Smooth muscle cell of the brain vasculature (primary cell): ENCODE data around the gene EVA1C.
"Not testable (repeated sequence)": the region's sequence is repeated elsewhere in the genome, so short reads cannot be mapped to it uniquely, and the experiment has no call there.

ENCODE experiments used
- DNase-seq: peaks from one replicate; pipeline ENCODE4 v3.0.0-alpha.2; 2012; ENCODE audit warnings: low read depth, low spot score

EVA1C gene

DNA sequence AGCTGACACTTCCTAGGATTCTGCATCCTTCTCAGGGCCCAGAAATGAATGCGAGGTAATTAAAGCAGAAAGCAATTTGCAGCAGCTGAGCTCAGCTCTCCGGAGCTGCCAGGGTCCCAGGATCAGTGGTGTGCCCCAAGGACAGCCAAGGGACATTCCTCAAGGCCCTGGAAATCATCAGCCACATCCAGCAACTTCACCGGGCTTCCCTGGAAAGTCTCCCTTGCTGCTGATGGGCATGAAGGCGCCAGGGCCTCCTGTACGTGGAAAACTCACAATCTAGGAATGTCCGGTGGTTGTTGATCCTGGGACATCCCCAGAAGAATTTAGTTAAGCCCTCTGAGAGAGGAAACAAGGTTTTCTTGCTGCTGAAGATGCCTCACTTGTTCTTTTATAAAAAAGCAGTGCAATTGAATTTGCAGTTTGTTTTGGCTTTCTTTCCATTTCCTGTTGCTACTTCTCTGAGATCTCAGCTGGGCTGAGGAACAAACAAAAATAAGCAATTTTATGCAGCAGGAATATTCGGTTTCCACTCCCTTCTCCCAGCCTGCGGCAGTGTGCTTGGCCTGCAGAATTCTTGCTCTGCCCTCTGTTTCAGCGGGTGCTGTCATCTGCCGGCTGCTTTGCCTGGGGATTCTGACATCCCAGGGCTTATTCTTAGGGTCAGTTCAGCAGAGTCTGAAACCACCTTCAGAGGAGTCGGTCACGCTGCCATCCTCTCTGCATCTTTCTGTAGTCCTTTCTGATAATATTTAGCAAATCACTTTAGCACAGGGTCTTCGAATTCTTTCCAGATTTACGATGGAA is 86.9 kb downstream of the EVA1C start:
- DNase-seq, result no peak

DNA sequence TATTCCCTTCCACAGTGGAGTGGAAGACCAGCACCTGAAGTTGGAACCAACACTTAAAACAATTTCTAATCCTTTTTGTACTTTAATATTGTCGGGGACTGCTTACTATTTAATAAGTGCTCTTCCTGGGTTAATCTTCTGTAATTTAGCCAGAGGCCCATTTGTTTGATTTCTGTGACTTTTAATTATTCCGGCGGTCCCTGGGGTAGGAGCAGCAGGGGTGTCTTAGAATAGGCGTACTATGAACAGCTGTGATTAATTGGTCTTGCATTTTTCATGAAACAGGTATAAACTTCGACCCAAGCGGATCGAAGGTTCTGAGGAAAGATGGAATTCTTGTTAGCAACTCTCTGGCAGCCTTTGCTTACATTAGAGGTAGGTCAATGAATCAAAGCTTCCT is 91.1 kb downstream of the EVA1C start:
- not testable (repeated sequence) for DNase-seq

DNA sequence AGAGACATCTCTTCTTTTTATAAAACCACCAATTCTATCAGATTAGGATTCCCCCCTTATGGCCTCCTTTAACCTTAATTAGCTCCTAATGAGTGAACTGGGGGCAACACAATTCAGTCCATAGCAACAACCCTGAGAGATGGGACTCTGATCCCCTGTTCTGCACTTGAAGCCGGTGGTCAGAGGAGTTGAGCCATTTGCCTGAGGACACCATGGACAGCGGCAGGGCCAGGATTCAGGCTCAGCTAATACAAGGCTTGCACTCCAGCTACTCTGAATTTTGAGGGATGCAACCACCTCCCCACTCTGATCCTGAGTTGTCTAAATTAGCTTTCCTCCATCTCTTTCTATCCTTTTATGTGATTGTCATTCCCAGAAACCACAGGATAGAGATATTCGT is 93.3 kb downstream of the EVA1C start:
- DNase-seq, result not testable (repeated sequence)

DNA sequence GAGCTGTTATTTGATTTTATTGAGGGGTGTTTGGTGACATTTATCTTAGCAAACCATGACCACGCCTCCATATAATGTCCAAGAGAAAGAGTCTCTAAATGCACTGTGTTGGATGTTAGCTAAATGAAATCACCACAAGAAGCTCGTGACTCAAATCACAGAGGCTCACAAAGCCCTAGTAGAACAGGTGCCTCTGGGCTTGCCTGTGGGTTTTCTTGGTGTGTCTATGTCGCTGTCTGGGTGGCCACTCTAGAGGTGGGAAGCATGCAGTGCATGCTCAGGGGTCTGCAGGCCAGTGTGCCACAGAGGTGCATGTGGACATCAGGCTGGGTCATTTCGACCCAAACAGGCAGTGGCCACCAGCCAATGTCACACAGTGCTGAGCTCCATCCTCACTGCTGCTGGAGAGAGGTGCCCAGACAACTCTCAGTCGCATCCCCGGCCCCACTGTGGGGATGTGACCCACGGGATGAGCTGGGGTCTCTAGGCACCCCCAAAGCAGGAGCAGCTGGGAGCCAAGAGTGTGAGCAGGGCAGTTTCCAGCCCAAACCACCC is 94.0 kb downstream of the EVA1C start:
- DNase-seq, result not testable (repeated sequence)

DNA sequence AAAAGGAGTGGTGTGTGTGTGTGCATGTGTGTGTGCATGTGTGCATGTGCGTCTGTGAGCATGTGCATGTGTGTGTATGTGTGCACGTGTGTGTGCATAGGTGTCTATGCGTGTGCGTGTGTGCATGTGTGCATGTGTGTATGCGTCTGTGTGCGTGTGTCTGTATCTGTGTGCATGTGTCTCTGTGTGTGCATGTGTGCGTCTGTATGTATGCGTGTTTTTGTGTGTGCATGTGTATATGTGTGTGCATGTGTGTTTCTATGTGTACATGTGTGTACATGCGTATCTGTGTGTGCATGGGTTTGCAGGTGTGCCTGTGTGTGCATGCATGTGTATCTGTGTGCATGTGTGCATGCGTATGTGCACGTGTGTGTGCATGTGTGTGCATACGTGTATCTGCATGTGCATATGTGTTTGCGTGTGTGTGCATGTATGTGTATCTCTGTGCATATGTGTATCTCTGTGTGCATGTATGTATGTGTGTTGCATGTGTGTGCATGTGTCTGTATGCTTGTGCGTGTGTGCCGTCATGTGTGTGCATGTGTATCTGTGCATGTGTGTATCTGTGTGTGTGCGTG is 94.9 kb downstream of the EVA1C start:
- DNase-seq, result no peak

DNA sequence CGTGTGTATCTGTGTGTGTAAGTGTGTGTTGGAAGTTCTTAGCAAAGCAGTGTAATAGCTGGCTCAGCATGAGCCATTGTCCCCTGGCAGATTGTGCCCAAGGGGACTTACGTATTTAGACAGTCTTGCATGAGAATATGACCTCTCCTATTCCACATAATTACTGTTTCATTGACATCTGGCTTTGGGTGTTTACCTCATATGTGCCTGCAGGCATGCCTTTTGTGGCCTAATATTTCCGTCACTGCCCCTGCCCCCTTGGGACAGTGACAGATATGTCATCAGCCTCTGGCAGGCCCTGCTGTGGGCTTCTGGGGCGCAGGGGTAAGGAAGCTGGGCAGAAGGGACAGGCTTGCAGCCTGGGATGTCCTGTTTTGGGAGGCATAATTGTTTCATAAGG is 95.5 kb downstream of the EVA1C start:
- DNase-seq, result not testable (repeated sequence)

DNA sequence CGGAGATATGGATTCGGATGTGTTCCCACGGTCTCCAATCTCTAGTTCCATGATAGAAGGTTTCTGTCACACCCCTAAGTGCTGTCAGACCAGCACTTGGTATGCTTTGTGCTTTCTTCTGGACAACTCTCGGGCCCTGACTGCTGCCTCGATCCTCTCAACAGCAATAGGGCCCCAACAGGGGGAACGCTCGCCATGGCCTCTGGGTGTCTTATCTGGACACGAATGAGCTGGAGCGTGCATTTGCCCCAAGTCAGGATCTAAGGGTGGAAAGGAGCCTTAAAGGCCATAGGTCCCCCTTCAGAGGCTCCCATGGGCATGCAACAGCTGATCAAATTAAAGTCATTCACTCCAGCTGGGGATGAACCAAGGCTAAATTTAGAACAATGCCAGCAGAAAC is 96.1 kb downstream of the EVA1C start:
- no peak for DNase-seq

DNA sequence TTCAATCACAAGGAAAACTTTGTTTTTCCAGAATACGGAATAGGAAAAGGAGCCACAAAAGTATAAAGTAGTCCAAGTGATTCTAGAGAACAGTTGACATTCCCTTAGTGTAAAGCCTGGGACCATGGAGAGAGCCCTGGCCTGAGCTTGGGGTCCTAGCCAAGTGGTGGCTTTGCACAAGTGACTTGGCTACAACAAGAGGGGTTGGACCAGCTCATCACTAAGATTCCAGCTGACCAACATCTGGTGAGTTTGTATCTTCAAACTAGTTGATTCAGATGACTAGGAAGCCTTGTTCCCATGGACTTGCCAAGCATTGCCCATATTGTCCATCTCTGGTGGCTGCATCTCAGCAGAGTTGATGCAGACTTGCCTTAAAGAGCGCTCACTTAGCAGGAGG is 96.5 kb downstream of the EVA1C start:
- DNase-seq, result not testable (repeated sequence)

DNA sequence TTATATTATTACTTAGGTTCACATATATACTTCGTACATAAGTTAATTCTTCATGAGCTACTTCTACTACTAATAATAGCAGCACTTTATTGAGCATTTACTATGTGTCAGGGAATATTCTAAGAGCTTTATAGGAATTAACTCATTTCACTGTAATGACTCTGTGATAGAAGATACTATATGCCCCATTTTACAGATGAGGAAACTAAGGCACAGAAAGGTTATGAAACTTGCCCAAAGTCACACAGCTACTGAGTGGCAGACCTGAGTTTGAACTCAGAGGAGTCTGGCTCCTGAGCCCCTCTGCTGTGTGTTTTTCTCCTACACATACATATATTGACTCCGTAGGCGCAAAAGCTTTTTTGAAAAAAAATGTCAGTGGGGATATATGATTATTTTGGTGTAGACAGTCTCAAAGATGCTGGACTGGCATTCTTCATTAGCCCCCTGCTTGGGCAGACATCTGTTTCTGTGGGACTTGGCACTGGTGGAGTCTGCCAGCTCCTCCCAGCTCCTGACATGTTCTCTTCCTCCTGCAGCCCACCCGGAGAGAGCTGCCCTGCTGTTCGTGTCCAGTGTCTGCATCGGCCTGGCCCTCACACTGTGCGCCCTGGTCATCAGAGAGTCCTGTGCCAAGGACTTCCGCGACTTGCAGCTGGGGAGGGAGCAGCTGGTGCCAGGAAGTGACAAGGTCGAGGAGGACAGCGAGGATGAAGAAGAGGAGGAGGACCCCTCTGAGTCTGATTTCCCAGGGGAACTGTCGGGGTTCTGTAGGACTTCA is 102.0 kb downstream of the EVA1C start:
- DNase-seq, result no peak

DNA sequence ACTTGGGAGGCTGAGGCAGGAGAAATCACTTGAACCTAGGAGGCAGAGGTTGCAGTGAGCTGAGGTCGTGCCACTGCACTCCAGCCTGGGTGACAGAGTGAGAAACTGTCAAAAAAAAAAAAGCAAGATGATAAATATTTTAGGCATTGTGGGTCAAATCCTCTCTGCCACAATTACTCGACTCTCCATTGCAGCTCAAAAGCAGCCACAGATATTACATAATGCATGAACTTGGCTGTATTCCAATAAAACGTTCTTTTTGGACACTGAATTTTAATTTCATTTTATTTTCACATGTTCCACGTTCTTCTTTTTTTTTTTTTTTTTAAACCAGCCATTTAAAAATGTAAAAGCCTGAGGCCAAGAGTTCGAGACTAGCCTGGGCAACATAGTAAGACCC is 103.4 kb downstream of the EVA1C start:
- DNase-seq, result no peak

DNA sequence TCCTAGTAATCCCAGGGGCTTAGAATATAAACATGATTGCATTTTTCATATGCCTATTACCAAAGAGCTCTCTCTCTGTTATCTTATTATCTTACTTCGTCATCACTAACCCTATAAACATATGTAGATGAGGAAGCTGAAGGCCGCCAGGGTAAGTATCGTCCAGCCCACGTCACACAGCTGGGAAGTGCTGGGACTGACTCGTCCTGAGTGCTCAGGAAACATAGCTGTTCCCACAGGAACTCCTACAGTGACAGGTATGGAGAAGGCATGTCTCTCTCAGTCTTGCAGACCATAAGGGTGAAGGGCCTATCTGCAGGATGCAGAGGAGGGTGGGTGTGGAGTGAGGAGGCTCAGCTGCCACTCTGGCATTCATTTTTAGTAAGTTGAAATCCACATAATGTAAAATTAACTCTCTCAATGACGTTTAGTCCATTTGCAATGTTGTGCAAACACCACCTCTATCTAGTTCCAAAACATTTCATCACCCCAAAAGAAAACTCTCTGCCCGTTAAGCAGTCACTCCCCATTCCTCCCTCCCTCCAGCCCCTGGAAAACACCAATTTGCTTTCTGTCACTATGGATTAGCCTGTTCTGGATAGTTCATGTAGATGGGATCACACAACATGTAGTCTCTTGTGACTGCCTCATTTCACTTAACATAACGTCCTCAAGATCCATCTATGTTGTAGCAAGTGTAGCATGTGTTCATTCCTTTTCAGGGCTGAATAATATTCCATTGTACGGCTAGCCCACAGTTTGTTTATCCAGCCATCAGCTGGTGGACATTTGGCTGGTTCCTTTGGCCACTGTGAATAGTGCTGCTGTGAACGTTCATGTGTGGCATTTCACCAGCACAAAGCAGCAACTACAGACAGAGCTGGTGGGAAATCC is 104.5 kb downstream of the EVA1C start:
- peak; percentile 85 for DNase-seq

DNA sequence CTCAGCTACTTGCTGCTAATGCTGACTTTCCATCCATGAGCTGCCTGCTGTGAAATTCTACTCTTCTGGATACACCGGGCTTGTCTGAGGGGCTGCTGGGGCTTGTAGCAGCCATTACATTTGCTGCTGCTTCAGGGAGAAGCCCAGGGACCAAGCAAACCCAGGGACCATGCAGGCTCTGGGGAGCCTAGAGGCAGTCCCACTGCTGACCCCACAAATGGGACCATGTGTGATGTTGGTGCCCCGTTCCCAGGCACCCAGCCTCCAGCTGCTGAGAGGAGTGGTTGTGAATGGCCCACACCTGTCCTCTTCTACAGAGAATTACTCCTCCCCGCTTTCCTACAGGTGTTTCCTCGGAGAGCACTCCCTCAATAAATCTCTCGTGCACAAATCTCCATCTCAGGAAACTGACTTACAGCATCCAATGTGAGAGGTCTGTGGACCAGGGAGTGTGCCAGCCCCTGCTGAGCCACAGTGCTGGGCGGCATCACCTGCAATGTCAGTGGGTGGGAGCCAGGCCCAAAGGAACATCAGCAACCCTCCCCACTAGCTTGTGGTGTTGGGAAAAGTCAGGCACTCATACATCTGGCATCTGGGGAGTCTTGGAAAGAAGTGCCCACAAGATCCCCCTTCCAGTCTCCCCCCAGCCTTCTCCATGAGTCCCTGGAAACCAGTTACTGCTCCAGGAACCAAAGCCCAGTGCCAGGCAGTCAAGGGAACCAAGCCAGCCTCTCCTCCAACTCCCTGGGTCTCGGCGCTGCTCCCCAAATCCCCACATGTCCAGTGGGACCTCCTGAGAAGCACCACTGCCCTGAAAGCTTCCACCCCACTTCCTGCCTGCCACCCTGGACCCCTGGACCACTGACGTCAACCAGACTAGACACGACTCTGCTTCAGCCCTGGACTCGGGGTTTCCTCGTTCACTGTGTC is 107.7 kb downstream of the EVA1C start:
- DNase-seq, result no peak

DNA sequence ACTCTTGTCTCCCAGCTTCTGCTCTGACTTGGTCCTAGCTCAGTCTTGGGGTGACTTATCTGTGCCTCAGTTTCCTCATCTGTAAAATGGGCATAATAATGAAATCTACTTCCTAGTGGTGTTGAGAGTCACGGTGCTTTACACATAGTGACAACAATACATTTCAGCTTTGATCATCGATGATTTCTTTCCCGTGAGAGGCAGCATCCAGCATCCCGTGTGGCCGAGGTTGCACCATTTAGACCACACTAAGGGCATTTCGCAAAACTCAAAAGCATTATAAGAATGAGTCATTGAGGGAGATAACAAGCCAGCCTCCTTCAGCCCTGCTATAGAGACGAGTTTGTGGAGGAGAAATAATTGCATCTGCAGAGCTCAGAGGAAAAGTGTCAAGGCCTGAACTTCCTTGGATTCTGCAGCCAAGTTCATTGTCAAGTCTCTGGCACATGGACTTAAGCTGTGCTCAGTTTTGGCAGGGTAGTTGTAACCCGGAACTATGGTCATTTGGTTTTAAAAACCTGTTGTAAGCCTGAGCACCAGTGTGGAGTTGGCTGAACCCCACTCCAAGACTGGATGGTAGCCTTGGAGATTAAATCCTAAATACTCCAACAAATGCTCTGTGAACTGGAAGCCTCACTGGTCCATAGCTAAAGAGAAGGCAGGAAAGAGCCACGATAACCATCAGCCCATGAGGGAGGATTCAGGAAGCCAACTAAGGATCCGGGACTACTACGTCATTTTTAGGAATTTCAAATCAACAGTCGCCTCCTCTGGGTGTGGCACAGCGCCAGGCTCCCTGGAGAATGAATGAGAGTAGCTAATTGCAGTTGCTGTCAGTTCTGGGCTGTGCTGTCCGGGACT is 108.6 kb downstream of the EVA1C start:
- DNase-seq, result no peak

DNA sequence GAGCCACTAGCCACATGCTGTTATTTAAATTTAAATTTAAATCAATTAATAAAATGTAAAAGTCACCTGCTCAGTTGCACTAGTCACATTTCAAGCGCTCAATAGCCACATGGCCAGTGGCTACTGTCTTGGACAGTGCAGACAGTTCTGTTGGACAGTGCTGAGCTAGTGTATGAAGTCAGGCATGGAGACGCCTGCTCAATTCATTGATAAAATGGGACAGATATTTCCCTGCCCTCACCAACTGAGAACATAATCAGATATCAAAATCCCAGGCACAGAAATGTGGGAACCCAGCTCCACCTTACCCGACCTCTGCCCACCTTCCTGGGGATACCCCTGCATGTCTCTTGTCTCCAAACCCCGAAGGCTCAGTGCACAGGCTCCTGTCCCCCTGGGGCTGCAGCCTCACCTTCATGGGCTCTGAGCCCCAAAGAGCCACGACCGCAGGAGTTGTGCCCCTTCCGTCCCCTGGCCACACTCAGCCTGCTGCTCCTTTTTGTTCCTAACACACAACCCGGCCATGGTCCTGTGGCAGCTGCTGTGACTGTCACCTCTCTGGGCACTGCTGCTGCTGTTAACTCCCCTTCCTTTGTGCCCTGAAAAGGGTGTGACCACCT is 109.3 kb downstream of the EVA1C start:
- no peak for DNase-seq

DNA sequence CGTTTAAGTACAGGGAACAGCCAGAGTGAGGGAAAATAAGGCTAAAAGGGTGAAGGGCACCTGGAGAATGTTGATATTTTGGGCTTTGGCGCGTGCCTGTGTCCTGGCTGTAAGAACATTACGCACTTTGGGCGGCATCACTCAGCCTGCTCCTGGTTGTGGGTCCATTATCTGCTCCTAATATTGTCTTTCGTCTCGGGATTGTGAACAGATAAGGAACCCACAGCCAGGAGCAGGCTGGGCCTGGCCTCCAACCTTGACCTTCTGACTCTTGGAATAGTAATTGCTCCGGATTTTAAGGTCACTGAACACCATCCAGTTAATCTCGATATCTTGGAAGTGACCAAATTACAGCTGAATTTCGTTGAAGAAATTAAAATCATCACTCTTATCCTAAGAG is 111.0 kb downstream of the EVA1C start:
- DNase-seq, result no peak

DNA sequence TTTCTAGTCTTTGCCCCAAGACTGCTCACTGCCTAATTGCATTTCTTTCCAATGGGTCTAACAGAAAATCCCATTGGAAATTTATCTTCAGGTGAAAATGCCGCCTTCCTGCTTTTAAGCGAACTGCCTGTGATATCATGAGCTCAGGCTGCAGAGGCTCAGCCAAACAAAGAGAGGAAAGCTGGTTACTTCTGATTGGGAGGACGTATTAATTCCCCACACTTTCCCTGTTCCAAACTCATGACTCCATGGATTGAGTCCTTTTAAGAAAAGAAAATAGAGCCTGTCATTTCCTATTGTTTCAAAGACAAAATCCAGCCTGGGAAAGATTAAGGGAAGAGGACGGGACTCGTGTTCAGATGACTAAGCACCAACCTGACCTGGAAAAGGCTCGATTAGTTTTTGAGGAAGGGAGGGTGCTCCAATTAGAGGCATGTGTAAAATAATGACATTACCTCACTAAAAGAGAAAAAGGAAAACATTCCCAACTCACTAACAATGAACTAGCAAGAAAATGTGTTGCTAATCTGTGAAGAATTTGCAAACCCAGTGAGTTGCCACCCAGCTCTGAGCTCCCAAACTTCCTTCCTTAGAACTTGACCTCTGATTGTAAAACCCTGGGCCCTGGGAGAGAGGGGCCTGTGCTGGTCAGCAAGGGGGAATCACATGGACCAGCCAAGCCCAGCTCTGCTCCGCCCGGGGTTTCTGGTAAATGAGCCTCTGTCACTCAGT is 111.6 kb downstream of the EVA1C start:
- no peak for DNase-seq

DNA sequence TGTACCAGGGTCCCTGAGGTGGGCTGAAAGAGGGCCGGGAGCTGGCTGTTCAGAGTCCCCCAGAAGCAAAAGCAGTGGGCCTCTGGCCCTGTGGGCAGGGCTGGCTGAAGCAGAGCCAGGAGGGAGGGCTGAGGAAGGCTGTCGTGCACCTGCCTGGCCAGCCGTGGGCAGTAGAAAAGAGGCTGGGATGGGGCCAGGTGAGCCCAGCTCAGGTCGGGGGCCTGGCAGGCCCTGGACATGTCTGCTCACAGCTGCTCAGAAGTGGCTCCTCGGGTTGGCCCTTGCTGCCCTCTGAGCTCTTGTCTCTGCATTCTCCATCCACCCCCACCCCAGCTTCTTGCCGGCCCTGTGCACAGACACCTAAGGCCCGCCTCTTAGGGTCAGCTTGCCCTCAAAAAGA is 112.8 kb downstream of the EVA1C start:
- no peak for DNase-seq

DNA sequence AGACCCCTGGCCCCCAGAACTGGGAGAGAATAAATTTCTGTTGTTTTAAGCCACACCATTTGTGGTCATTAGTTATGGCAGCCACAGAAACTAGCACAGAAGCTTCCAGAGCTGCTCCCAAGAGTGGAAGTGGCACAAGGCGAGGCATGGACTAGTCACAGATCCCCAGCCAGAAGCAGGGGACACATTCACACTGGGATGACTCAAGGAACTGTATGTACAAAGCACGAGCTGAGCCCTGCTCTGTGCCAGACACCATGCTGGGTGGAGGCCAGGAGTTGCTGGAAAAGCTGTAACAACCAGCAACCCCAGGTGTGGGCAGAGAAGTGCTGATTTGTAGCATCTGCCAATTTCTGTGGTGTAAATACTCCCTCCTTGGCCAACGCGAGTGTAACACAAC is 117.2 kb downstream of the EVA1C start:
- no peak for DNase-seq
